Aorta (tissue), 5 donors: ENCODE data around the gene SLC6A19. TPM values are rescaled to one million over a fixed set of nuclear protein-coding genes. Genes with fewer than 3 reads are reported as not detected.

ENCODE experiments used
- ATAC-seq: fragments of 200-7000 bp; cut with Tn5 transposase; one replicate; pipeline ENCODE4 v1.9.1; 2022; ENCODE audit warnings: moderate library complexity; ENCODE audit not compliant: low FRiP score
- DNase-seq, 2 donors: peaks; one replicate each; pipeline ENCODE4 v3.0.0-alpha.2; 2020
- H3K27ac ChIP-seq, 2 donors: one replicate each; pipeline ENCODE4 v1.5.1; 2013; ENCODE audit warnings: low read length in 2 of 2, mild to moderate bottlenecking in 2 of 2, moderate library complexity in 2 of 2, control low read depth in 1 of 2, inconsistent platforms in 1 of 2, low read depth in 1 of 2
- H3K27me3 ChIP-seq, 2 donors: one replicate each; pipeline ENCODE4 v1.6.1; 2013; ENCODE audit warnings: control low read depth in 1 of 2, low read length in 1 of 2, mild to moderate bottlenecking in 1 of 2, moderate library complexity in 1 of 2; ENCODE audit not compliant: insufficient read depth in 2 of 2, control insufficient read depth in 1 of 2
- H3K36me3 ChIP-seq, 2 donors: one replicate each; pipeline ENCODE4 v1.6.1; 2013; ENCODE audit warnings: control low read depth in 1 of 2, low read length in 1 of 2, mild to moderate bottlenecking in 1 of 2; ENCODE audit not compliant: insufficient read depth in 2 of 2, control insufficient read depth in 1 of 2
- H3K4me1 ChIP-seq, 2 donors: one replicate each; pipeline ENCODE4 v1.6.1; 2013; ENCODE audit warnings: low read length in 2 of 2, control low read depth in 1 of 2, mild to moderate bottlenecking in 1 of 2, moderate library complexity in 1 of 2; ENCODE audit not compliant: insufficient read depth in 2 of 2, control insufficient read depth in 1 of 2
- H3K4me3 ChIP-seq, 2 donors: one replicate each; pipeline ENCODE4 v1.5.1; 2013; ENCODE audit warnings: low read length in 2 of 2, control low read depth in 1 of 2, mild to moderate bottlenecking in 1 of 2
- H3K9me3 ChIP-seq: one replicate; pipeline ENCODE4 v1.6.1; 2013; ENCODE audit warnings: mild to moderate bottlenecking, low read length; ENCODE audit not compliant: control insufficient read depth
- WGBS, 2 donors: extraction: QIAGEN DNeasy Blood & Tissue Kit; methylation state at CpG; one replicate each; pipeline ENCODE4 v1.1.7; 2013; 5-methylcytosine and 5-hydroxymethylcytosine counted together
- intact Hi-C, 2 donors: fragments of 100-400 bp; cut with DNase I; formaldehyde crosslinking; loops; one replicate each; pipeline versions ENCODE4 v1.14.2 to v1.15.0; 2022
- polyA plus RNA-seq, 2 donors: library from polyadenylated mRNA; stranded (reverse); fragments of 200-250 nt; gene quantifications; one replicate each; pipeline ENCODE4 v1.2.3, GENCODE V29; 2013
- total RNA-seq, 2 donors: library from RNA; stranded (reverse); fragmentation: NEBNext Ultra II Directional; extraction: Animal tissue kit (Norgen Biotek cat#: 25700); gene quantifications; one replicate each; pipeline ENCODE4 v1.2.1, GENCODE V29; 2021
- donor health status: healthy with polysubstance abuse.
- donor health status: Bipolar disorder and iron deficiency.
- donor health status: DM: no; HTN: no; CAD: no.
- donor health status: DM: no; HTN: no; CAD: no.
- donor health status: DM: yes; HTN: yes; CAD: no.

SLC6A19 gene
- total and polyA plus RNA-seq, 4 donors = 0.12 to 9.5 TPM; not detected in 2

GRCh38 chr5:1158647-1159340 lies 42.6 kb upstream of the SLC6A19 start:
- Histone ChIP-seq H3K36me3 (no peaks in the 10 kb centered on the region), H3K27me3 (no peaks in the 10 kb centered on the region), H3K4me3 (no peak overlapping the region), H3K9me3 (peaks cover 4% of the 10 kb centered on the region), H3K4me1 (no peaks in the 10 kb centered on the region), H3K27ac (no peak overlapping the region)
- ATAC-seq (no peak), DNase-seq (peak in 1 of 2 donors; percentile 59)
- WGBS, 2 donors = 58 to 63% methylated on average over 20 of the region's 20 CpGs
- intact Hi-C loops = no loop called here

DNA sequence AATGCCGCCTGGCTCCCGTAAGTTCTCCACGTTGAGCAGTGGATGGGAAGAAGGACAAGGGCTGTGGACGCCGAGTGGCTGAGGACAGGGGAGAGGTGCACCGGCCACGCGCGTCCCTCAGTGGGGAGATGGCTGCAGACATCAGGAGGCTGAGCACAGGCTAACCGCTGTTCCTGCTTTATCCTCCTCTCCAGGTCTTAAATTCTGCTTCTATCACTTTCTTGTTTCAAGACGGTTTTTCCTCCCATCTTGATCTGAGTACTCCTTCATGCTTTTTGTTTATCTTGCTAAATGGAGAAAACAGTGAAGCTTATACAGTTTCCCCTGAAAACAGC lies 42.1 kb upstream of the SLC6A19 start:
- Histone ChIP-seq H3K36me3 (no peaks in the 10 kb centered on the region), H3K9me3 (peaks cover 4% of the 10 kb centered on the region), H3K27me3 (no peaks in the 10 kb centered on the region), H3K4me3 (no peak overlapping the region), H3K27ac (no peak overlapping the region), H3K4me1 (no peaks in the 10 kb centered on the region)
- WGBS, 2 donors = 66 to 71% methylated on average over 11 of the region's 11 CpGs
- intact Hi-C loops = no loop called here
- no peak for DNase-seq
- no peak for ATAC-seq

DNA sequence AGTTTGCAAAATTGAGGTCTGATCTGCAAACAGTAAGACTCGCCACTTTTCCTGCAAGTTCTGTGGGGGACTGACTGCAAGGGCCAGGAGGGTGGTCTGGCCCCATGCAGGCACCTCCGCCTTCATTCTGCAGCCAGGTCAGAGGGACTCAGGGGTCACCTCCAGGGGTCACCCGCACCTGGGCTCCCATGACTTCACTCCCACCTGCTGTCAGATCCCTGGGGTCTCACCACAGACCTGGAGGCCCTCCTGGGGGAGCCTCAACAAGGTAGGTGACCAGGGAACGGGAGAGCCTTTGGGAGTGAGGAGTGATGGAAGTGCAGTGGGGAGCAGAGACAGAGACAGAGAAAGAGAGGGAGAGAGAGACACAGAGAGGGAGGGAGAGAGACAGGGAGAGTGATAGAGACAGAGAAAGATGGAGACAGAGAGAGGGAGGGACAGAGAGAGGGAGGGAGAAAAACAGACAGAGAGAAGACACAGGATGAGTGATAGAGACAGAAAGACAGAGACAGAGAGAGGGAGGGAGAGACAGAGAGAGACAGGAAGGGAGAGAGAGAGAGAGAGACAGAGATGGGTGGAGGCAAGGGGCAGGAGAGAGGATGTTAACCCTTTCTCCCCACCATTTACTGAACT lies 41.5 kb upstream of the SLC6A19 start:
- no peak overlapping the region for H3K27ac ChIP-seq
- ATAC-seq (no peak), DNase-seq (peak in 1 of 2 donors; percentile 47)
- WGBS, 2 donors = 52 to 53% methylated on average over 4 of the region's 4 CpGs
- no peaks in the 10 kb centered on the region for H3K4me1 ChIP-seq
- H3K4me3 ChIP-seq = no peak overlapping the region
- intact Hi-C loops = no loop called here
- peaks cover 4% of the 10 kb centered on the region for H3K9me3 ChIP-seq
- no peaks in the 10 kb centered on the region for H3K36me3 ChIP-seq
- H3K27me3 ChIP-seq = no peaks in the 10 kb centered on the region

DNA sequence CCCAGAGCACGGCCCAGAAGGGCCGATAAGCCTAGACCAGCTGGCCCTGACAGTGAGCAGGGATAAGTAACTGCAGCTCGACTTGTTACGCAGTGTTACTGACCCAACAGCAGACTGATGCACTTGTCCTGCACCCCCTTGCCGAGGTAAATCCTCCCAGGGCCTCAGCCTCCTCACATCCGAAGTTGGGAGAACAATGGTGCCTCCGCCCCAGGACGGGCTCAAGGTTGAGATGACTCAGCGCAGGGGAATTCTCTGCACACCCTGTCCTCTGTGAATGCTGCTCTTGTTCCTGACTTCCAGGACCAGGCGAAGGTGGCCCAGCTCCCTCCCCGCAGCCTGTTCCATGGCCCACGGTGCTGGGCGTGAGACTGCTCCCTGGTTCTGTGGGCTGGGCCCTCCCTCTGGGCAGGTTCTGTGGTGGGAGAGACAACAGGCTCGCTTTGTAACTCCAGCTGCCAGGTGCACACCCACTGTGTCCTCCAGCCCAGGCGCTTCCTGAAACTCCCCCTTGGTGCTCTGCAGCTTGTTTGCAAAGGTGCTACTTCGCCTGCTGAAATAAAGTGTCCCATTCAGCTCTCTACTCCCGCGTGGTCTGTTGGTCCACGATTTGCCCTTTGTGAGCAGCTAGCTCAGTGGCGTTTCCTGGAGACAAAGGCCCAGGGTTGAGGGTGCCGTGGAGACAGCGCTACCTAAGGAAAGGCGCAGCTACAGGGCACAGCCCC lies 40.1 kb upstream of the SLC6A19 start:
- Histone ChIP-seq H3K9me3 (peaks cover 4% of the 10 kb centered on the region), H3K27me3 (no peaks in the 10 kb centered on the region), H3K27ac (no peak overlapping the region), H3K4me3 (no peak overlapping the region), H3K4me1 (no peaks in the 10 kb centered on the region), H3K36me3 (no peaks in the 10 kb centered on the region)
- ATAC-seq = no peak
- peak in 1 of 2 donors; percentile 65 for DNase-seq
- WGBS, 2 donors = 83 to 87% methylated on average over 23 of the region's 23 CpGs
- intact Hi-C loops = no loop called here

- Histone ChIP-seq H3K4me1 (no peaks in the 10 kb centered on the region), H3K27ac (no peak overlapping the region), H3K27me3 (no peaks in the 10 kb centered on the region), H3K36me3 (no peaks in the 10 kb centered on the region), H3K4me3 (no peak overlapping the region), H3K9me3 (peaks cover under 1% of the 10 kb centered on the region)
- WGBS, 2 donors = 52 to 54% methylated on average over 19 of the region's 19 CpGs
- peak in 1 of 2 donors; percentile 73 for DNase-seq
- intact Hi-C loops = no loop called here
- no peak for ATAC-seq
Observed at GRCh38 chr5:1161833-1162229, 39.6 kb upstream of the SLC6A19 start.

DNA sequence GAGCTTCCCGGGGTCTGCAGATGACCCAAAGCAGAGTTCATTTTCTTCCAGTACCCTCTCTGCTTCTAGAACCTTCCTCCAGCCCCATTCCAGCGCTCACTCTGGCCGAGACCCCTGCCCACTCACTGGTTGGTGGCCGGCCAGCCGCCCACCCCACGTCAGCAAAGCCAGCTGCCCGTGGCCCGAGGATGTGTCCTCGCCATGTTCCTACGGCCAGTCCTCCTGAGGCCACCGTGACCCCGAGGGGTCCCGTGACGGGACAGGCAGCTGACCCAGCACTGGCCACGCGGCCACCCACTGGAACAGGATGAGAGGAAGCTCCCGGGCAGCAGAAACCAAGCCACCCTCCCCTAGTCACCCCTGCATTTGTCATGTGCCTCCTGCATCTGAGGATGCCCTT lies 39.1 kb upstream of the SLC6A19 start:
- no peaks in the 10 kb centered on the region for H3K27me3 ChIP-seq
- WGBS, 2 donors = 79 to 85% methylated on average over 17 of the region's 17 CpGs
- H3K4me3 ChIP-seq = no peak overlapping the region
- no peaks in the 10 kb centered on the region for H3K9me3 ChIP-seq
- H3K27ac ChIP-seq = no peak overlapping the region
- no peaks in the 10 kb centered on the region for H3K4me1 ChIP-seq
- H3K36me3 ChIP-seq = no peaks in the 10 kb centered on the region
- ATAC-seq (no peak), DNase-seq (no peak)
- intact Hi-C loops = no loop called here

DNA sequence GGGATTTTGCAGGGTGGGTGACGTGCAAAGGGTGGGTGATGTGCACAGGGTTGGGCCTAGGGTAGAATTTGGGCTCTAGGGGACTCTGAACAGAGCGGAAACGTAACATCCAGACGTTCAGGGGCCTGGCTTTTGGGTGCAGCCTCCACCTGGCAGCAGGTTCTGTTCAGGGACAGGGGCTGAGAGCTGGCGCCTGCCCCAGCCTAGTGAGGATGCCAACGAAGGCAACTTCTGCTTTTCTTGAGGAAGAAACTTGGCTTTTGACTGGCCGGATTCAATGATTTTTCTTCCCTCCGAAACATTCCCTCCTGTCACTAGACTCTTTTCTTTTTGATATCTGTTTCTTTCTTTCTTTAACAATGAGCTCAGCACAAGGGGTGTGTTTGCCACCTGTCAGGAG lies 38.6 kb upstream of the SLC6A19 start:
- ATAC-seq = no peak
- Histone ChIP-seq H3K4me1 (no peaks in the 10 kb centered on the region), H3K27me3 (no peaks in the 10 kb centered on the region), H3K36me3 (no peaks in the 10 kb centered on the region), H3K27ac (no peak overlapping the region), H3K9me3 (no peaks in the 10 kb centered on the region), H3K4me3 (no peak overlapping the region)
- 75 to 77% methylated on average over 8 of the region's 8 CpGs for WGBS, 2 donors
- intact Hi-C loops = no loop called here
- DNase-seq = peak in 1 of 2 donors; percentile 20

DNA sequence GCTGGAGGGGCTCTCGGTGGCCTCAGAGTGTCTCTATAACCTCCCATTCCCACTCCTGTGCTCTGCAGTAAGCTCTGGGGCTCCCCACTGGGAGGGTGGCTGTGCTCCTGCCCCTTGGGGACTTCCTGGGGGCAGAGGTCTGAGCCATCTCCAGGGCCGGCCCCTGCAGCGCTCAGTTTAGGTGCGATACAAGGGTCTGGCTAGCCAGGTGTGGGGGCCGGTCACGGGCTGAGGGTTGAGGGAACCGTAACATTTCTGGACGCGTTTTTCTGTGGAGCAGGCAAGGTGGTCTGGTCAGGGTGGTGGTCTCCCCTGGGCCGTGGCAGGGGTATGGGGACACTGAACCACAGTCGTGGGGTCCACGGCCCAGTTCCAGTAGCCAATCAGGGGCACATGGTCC lies 38.0 kb upstream of the SLC6A19 start:
- H3K4me1 ChIP-seq = no peaks in the 10 kb centered on the region
- H3K27ac ChIP-seq = no peak overlapping the region
- no peaks in the 10 kb centered on the region for H3K36me3 ChIP-seq
- H3K9me3 ChIP-seq = no peaks in the 10 kb centered on the region
- no peaks in the 10 kb centered on the region for H3K27me3 ChIP-seq
- WGBS, 2 donors = 88 to 92% methylated on average over 12 of the region's 12 CpGs
- DNase-seq (peak in 1 of 2 donors; percentile 62), ATAC-seq (no peak)
- intact Hi-C loops = no loop called here
- H3K4me3 ChIP-seq = no peak overlapping the region

DNA sequence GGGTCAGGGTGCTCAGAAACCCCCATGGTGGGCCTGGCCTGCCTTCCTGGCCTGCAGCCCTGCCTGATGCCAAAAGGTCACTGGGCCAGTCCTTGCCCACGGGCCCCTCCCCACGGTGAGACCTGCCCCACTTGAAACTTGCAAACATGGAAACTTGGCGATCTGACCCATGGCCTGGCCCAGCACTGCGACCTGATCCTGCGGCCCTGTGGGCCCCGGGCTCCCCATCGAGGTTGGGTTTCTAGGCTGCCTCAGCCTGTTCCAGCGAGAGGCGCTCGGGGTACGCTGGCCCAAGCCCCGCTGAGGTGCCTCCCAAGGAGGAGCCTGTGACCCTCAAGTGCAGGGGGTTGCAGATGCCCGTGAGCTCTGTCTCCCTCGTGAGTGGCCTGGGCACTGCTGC lies 37.5 kb upstream of the SLC6A19 start:
- Histone ChIP-seq H3K36me3 (no peaks in the 10 kb centered on the region), H3K9me3 (no peaks in the 10 kb centered on the region), H3K4me3 (no peak overlapping the region), H3K4me1 (no peaks in the 10 kb centered on the region), H3K27me3 (no peaks in the 10 kb centered on the region), H3K27ac (no peak overlapping the region)
- 88 to 92% methylated on average over 14 of the region's 14 CpGs for WGBS, 2 donors
- DNase-seq (peak in 1 of 2 donors; percentile 69), ATAC-seq (no peak)
- intact Hi-C loops = no loop called here
